IPS-15b (cell line): ENCODE data around the gene SASH1.

Source experiments
- H3K27me3 ChIP-seq: one replicate; pipeline ENCODE4 v1.6.1; 2013; ENCODE audit warnings: low read length; ENCODE audit not compliant: control insufficient read depth, insufficient read depth
- H3K36me3 ChIP-seq: one replicate; pipeline ENCODE4 v1.6.1; 2013; ENCODE audit warnings: low read length; ENCODE audit not compliant: control insufficient read depth, insufficient read depth
- H3K4me1 ChIP-seq: one replicate; pipeline ENCODE4 v1.6.1; 2013; ENCODE audit warnings: mild to moderate bottlenecking, low read length; ENCODE audit not compliant: control insufficient read depth, insufficient read depth
- H3K4me3 ChIP-seq: one replicate; pipeline ENCODE4 v1.5.1; 2013; ENCODE audit warnings: low read depth, low read length
- H3K9ac ChIP-seq: one replicate; pipeline ENCODE4 v1.6.1; 2013; ENCODE audit warnings: low read depth, mild to moderate bottlenecking, low read length
- H3K9me3 ChIP-seq: one replicate; pipeline ENCODE4 v1.6.1; 2013; ENCODE audit warnings: mild to moderate bottlenecking, low read length; ENCODE audit not compliant: control insufficient read depth, insufficient read depth

The SASH1 gene

DNA sequence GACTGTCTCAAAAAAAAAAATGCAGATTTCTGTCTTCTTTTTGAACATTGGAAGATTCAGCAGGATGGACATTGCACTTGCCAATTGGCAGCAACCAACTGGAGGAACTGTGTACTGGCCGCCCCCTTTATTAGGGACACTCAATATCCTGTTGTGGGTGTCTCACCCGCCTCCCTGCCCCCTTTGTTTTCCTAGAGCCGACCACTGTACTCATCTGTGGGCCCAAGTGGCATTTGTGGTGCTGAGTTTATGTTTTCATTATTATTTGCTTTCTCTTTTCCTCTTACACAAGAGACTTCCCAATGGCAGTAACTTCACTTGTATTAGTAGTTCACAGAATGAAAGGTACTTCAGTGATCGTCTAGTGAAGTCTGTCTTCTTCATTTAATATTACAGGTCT is 125.3 kb downstream of the SASH1 start:
- no peaks in the 10 kb centered on the region for H3K9me3 ChIP-seq
- H3K4me1 ChIP-seq = peaks cover 7% of the 10 kb centered on the region
- H3K4me3 ChIP-seq = no peak overlapping the region
- no peak overlapping the region for H3K9ac ChIP-seq
- no peaks in the 10 kb centered on the region for H3K36me3 ChIP-seq
- no peaks in the 10 kb centered on the region for H3K27me3 ChIP-seq

DNA sequence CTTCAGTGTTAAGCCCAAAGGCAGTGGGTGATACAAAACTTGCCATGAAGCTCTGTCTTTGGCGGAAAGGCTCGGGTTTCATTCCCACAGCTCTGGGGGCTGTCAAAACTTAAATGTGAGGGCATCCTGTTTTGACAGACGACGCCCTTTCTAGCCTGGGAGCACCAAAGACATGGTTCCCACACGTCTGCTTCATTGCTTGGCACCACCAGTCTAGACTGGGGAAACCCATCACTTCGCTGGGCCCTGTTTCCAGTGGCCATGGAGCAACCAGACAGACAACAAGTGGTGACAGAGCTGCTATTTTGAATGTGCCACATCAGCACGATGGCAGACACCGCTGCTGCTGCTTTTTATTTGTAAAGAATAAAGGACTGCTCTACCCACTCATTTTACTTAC is 127.5 kb downstream of the SASH1 start:
- Histone ChIP-seq H3K36me3 (no peaks in the 10 kb centered on the region), H3K4me1 (peaks cover 2% of the 10 kb centered on the region), H3K9me3 (no peaks in the 10 kb centered on the region), H3K4me3 (no peak overlapping the region), H3K9ac (no peak overlapping the region), H3K27me3 (no peaks in the 10 kb centered on the region)

DNA sequence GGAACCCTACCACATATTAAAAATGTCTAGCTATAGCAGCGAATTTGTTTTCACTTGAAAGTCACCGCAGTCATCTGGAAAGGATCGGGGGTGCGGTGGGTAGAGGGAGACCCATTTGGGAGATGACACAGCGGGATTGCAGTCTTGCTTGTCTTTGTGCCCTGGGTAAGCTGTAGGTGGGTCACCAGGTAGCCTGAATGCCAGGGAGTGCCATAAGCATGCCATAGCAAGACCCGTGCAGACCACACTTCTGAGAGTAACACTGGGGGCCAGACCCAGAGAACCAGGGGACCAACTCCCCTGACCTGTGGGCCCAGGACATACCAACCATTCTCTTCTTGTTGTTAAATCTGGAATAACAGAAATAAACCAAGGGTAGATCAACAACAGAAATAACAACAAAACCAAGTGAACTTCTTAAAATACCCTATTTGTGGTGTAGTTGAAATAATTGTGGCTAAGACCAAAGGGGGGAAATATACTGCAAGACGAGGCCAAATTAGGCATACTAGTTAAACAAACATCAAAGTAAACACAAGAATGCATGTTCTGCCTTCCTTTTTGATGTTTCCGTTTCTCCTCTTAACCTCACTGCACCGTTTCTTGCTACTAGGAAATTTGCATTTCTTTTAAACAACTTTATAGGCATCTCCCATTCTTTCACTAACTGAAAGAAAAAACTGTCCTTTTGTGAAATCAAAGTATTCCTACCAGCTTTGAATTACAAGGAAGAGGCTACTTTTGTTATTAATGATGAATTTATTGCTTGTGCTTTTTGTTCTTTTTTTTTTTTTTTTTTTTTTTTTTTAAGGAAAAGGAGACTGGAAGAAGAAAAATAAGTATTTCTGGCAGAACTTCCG is 128.2 kb downstream of the SASH1 start:
- Histone ChIP-seq H3K9me3 (no peaks in the 10 kb centered on the region), H3K9ac (no peak overlapping the region), H3K27me3 (no peaks in the 10 kb centered on the region)

DNA sequence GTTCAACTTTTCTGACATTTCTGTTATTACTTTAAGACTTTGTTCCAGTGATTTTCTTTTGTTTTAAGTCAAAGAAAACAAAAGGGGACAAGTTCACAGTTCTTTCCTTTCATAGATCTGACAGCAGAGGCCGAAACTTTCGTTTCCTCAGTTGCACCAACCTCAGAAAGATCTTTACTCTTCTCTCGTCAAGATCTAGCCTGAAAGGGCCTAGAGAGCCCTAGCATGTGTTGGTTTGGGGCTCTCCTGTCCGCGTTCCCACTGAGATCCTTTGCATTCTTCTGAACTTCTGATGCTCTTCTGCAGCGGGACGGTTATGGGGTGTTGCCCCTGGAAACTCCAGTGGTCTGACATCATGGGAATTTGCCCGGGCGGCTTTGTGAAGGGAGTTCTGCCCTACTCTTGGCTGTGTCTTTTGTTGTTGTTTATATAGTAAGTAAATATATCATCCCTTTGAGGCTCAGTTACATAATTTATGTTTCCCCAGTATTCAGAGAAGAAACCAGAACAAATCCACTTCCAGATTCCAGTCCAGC is 129.1 kb downstream of the SASH1 start:
- H3K9me3 ChIP-seq = no peaks in the 10 kb centered on the region
- no peak overlapping the region for H3K9ac ChIP-seq
- peaks cover 2% of the 10 kb centered on the region for H3K4me1 ChIP-seq
- no peak overlapping the region for H3K4me3 ChIP-seq
- no peaks in the 10 kb centered on the region for H3K36me3 ChIP-seq
- no peaks in the 10 kb centered on the region for H3K27me3 ChIP-seq

More for the DNA sequence above, 128.2 kb downstream of the SASH1 start:
- H3K4me1 ChIP-seq = peaks cover 2% of the 10 kb centered on the region
- no peak overlapping the region for H3K4me3 ChIP-seq
- no peaks in the 10 kb centered on the region for H3K36me3 ChIP-seq

DNA sequence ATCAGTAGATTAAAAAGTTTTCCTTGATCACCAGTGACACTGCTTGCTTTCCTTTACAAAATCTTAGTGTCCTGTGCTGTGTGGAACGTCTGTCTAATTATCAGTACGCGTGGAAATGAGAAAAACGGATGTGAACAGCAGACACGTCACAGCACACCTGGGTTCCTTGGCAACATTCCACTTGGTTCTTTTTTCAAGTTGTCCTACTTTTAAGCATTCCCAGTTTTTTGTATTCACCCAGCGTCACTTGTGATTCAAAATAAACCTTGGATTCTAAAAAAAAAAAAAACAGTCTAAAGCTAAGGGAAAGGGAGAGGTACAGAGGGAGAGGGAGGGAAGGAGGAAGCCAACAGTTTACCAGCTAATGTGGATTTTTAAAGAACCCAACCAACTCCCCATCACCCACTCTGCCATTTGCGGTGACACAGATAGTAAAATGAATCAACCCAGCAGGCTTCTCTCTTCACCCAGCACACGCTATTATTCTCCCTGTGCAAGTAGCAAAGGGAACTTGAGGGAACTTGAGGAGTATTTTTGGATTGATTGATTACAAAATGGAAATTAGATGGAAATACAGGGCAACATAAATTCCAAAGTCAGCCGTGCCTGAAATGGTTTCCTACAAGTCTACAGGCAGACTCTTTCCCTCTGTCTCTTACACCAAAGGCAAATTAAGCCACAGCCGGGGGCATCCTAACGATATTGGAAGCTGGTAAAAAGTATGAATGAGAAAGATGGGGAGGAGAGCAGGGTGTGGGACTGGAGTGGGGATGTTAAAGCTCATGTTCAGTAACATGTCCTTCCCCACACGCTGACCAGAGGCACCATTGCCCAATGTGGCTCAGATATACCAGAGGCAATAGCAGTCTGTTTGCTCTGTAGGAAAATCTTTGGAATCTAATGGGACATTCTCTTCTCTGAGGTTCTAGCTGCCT is 129.8 kb downstream of the SASH1 start:
- no peak overlapping the region for H3K9ac ChIP-seq
- no peaks in the 10 kb centered on the region for H3K9me3 ChIP-seq
- no peaks in the 10 kb centered on the region for H3K27me3 ChIP-seq
- peaks cover 2% of the 10 kb centered on the region for H3K4me1 ChIP-seq
- no peak overlapping the region for H3K4me3 ChIP-seq
- H3K36me3 ChIP-seq = no peaks in the 10 kb centered on the region

DNA sequence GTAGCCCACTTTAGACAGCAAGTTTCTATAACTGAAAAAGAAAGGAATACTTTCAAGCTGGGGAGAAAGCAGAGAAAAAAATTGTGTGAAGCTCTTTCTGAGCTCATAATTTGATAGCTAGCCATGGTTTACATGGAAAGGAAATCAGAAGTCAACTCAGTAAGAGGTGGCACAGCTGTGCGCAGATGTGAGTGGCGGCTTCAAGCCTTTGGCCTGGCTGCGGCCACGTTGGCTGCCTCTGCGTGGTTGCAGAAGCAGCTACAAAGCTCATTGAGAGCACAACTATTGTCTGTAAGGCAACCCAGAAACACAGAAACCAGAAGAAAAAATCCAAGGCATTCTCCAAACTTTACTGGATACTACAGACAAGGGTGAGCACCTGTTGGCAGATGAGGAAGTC is 136.9 kb downstream of the SASH1 start:
- no peaks in the 10 kb centered on the region for H3K4me1 ChIP-seq
- H3K36me3 ChIP-seq = no peaks in the 10 kb centered on the region
- no peaks in the 10 kb centered on the region for H3K27me3 ChIP-seq
- no peaks in the 10 kb centered on the region for H3K9me3 ChIP-seq
- H3K4me3 ChIP-seq = no peak overlapping the region
- no peak overlapping the region for H3K9ac ChIP-seq

DNA sequence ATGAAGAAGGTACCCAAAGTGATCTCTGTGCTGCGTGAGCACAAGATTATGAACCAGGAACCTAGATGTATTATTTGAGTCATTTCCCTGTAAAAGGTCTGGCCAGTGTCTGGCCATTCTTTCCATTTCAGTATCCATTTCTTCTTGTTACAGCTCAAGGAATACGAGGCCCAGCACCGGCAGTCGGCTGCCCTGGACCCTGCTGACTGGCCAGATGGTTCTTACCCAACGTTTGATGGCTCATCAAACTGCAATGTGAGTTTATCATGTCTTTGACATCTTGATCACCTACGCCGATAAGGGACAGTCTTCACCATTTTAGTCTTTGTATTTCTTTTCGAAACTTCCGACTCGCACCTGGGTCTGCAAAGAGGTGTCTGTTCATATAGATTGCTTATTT is 144.8 kb downstream of the SASH1 start:
- Histone ChIP-seq H3K4me1 (no peaks in the 10 kb centered on the region), H3K36me3 (no peaks in the 10 kb centered on the region), H3K4me3 (no peak overlapping the region), H3K27me3 (no peaks in the 10 kb centered on the region), H3K9me3 (no peaks in the 10 kb centered on the region), H3K9ac (no peak overlapping the region)

DNA sequence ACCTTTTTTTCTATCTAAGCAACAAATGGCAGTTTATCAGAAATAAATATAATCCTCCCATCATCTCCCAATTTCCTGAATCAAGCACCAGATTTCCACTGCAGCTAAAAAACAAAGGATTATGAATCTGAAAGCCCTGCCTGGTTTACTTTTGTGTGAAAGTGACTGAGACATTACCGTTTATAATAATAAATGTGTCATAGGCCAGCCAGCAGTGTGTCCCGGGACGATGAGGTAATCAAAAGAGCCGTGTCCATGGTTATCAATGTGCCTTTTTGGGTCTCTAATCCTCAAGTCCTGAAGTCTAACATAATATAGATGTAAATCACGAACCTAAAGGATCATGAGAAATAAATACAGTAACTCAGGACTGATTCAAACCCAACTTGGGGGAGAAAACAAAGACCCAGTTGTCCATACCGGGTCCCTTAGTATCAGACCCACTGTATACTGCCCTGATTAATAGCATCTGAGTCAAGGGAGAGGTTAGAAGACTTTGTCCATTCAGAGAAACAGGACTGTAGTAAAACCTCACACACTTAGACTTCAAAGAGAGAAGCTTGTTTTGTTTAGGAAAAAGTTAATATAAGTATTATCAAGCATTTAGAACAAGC is 149.1 kb downstream of the SASH1 start:
- H3K9me3 ChIP-seq = no peaks in the 10 kb centered on the region
- no peaks in the 10 kb centered on the region for H3K36me3 ChIP-seq
- H3K4me3 ChIP-seq = no peak overlapping the region
- H3K4me1 ChIP-seq = no peaks in the 10 kb centered on the region
- H3K9ac ChIP-seq = no peak overlapping the region
- no peaks in the 10 kb centered on the region for H3K27me3 ChIP-seq

DNA sequence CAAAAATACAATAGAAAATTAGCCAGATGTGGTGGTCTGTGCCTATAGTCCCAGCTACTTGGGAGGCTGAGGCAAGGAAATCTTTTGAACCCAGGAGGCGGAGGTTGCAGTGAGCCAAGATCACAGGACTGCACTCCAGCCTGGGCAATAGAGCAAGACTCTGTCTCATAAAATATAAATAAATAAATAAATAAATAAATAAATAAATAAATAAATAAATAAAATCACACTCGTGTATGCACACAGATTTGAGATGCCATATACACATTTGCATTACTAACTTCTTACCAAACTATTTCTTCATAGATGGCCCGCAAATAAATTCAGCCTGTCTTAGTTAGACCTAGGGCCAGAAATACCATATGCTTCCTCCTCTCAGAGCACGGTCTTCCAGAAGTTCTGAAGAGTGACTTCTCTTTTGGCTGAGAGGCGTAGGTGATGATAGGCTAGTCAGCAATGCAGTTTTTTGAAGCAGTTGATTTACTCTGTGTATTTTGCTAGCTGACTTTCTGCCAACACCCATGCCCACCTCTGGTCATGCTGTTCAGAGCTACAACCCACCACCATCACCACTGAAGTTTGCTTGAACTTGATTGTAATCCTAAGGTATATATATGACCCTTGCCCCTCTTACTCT is 150.1 kb downstream of the SASH1 start:
- H3K27me3 ChIP-seq = no peaks in the 10 kb centered on the region
- H3K36me3 ChIP-seq = no peaks in the 10 kb centered on the region
- H3K4me1 ChIP-seq = no peaks in the 10 kb centered on the region
- H3K4me3 ChIP-seq = no peak overlapping the region
- H3K9me3 ChIP-seq = no peaks in the 10 kb centered on the region
- H3K9ac ChIP-seq = no peak overlapping the region

DNA sequence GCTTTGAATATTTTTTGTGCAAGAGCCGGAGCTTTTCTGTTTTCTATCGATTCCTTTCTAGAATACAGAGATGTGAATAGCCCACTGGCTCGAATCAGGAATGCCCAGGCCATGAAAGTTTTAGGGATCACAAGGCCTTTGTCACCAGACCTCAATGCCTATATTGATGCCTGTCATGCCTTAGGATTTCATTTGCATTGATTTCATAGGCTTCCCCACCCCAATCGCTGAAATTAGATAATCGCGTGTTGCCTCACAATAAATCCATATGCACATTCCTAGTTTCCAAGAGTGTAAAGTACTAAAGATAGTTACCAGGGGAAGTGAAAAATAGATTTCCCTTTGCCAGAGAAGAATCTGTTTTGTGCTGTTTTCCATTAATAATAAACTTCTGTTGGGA is 150.8 kb downstream of the SASH1 start:
- Histone ChIP-seq H3K4me1 (no peaks in the 10 kb centered on the region), H3K9me3 (no peaks in the 10 kb centered on the region), H3K36me3 (no peaks in the 10 kb centered on the region), H3K27me3 (no peaks in the 10 kb centered on the region), H3K4me3 (no peak overlapping the region), H3K9ac (no peak overlapping the region)

DNA sequence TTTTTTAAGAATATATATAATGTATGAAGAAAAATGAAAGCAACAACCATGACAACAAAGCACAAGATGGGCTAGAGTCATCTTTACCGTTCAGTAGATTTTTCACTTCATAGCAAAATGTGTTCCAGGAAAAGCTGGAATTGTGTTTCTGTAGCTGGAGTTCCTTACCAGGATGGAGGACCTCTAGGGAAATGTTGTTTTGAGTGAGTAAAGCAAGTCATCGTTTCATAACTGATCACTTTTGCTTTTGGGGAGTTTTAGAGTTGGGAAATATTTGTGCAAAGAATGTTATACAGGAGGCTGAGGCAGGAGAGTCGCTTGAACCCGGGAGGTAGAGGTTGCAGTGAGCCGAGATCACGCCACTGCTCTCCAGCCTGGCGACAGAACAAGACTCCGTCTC is 151.6 kb downstream of the SASH1 start:
- no peaks in the 10 kb centered on the region for H3K36me3 ChIP-seq
- H3K27me3 ChIP-seq = no peaks in the 10 kb centered on the region
- H3K9me3 ChIP-seq = no peaks in the 10 kb centered on the region
- no peak overlapping the region for H3K4me3 ChIP-seq
- H3K4me1 ChIP-seq = no peaks in the 10 kb centered on the region
- H3K9ac ChIP-seq = no peak overlapping the region
